MM.1S (cell line): ENCODE data around the gene CPXM2.

ENCODE experiments used
- DNase-seq: peaks from one replicate; pipeline ENCODE4 v3.0.0-alpha.2; 2015
- H2AFZ ChIP-seq: fragments of 300-600 bp; sonication (generic); 2 replicates; pipeline ENCODE4 v1.6.0; 2016; ENCODE audit warnings: antibody characterized with exemption, low read length
- H3F3A ChIP-seq: fragments of 300-600 bp; sonication (generic); 2 replicates; pipeline ENCODE4 v1.6.1; 2016; ENCODE audit warnings: mild to moderate bottlenecking, antibody characterized with exemption, low read length, moderate library complexity, mixed read lengths; ENCODE audit not compliant: insufficient read depth
- H3K27ac ChIP-seq: fragments of 300-600 bp; sonication (generic); 2 replicates; pipeline ENCODE4 v1.5.1; 2016; ENCODE audit warnings: mild to moderate bottlenecking, low read length
- H3K27me3 ChIP-seq: fragments of 300-600 bp; sonication (generic); replicated peaks from 2 replicates; pipeline ENCODE4 v1.6.0; 2016; ENCODE audit warnings: low read length; ENCODE audit not compliant: insufficient read depth
- H3K36me3 ChIP-seq: fragments of 300-600 bp; sonication (generic); replicated peaks from 2 replicates; pipeline ENCODE4 v1.6.1; 2016; ENCODE audit warnings: mild to moderate bottlenecking, low read length, mixed read lengths; ENCODE audit not compliant: insufficient read depth
- H3K4me1 ChIP-seq: fragments of 300-600 bp; sonication (generic); 2 replicates; pipeline ENCODE4 v1.6.1; 2016; ENCODE audit warnings: low read length, mixed read lengths
- H3K4me2 ChIP-seq: fragments of 300-600 bp; sonication (generic); 2 replicates; pipeline ENCODE4 v1.6.0; 2016; ENCODE audit warnings: low read depth, low read length
- H3K4me3 ChIP-seq: fragments of 300-600 bp; sonication (generic); 2 replicates; pipeline ENCODE4 v1.5.1; 2016; ENCODE audit warnings: low read length, mixed read lengths
- H3K79me2 ChIP-seq: fragments of 300-600 bp; sonication (generic); 2 replicates; pipeline ENCODE4 v1.6.1; 2016; ENCODE audit warnings: mixed run types, low read length, mixed read lengths
- H3K9ac ChIP-seq: fragments of 300-600 bp; sonication (generic); 2 replicates; pipeline ENCODE4 v1.6.1; 2016; ENCODE audit warnings: low read length, mixed read lengths
- H3K9me2 ChIP-seq: fragments of 300-600 bp; sonication (generic); replicated peaks from 2 replicates; pipeline ENCODE4 v1.6.1; 2016; ENCODE audit warnings: mild to moderate bottlenecking, low read length, mixed read lengths; ENCODE audit not compliant: insufficient read depth
- H3K9me3 ChIP-seq: fragments of 300-600 bp; sonication (generic); replicated peaks from 2 replicates; pipeline ENCODE4 v1.6.1; 2016; ENCODE audit warnings: mild to moderate bottlenecking, low read length, mixed read lengths; ENCODE audit not compliant: insufficient read depth
- H4K20me1 ChIP-seq: fragments of 300-600 bp; sonication (generic); 2 replicates; pipeline ENCODE4 v1.6.1; 2016; ENCODE audit warnings: mild to moderate bottlenecking, low read length, moderate library complexity, mixed read lengths; ENCODE audit not compliant: insufficient read depth
- EZH2 ChIP-seq: fragments of 300-600 bp; sonication (generic); optimal IDR thresholded peaks from 2 replicates; pipeline ENCODE3; 2017; ENCODE audit warnings: low read depth, mild to moderate bottlenecking, antibody characterized with exemption, low read length, mixed read lengths
- EZH2phosphoT487 ChIP-seq: fragments of 300-600 bp; sonication (generic); IDR thresholded peaks from 2 replicates; pipeline ENCODE4 v1.6.1; 2018; ENCODE audit warnings: antibody characterized with exemption, low read length
- TF ChIP-seq, protein P1 (sequence below): fragments of 300-600 bp; sonication (generic); IDR thresholded peaks from 2 replicates; pipeline ENCODE4 v1.5.1; 2016; ENCODE audit warnings: antibody characterized with exemption, low read length, mixed read lengths

Gene CPXM2

DNA sequence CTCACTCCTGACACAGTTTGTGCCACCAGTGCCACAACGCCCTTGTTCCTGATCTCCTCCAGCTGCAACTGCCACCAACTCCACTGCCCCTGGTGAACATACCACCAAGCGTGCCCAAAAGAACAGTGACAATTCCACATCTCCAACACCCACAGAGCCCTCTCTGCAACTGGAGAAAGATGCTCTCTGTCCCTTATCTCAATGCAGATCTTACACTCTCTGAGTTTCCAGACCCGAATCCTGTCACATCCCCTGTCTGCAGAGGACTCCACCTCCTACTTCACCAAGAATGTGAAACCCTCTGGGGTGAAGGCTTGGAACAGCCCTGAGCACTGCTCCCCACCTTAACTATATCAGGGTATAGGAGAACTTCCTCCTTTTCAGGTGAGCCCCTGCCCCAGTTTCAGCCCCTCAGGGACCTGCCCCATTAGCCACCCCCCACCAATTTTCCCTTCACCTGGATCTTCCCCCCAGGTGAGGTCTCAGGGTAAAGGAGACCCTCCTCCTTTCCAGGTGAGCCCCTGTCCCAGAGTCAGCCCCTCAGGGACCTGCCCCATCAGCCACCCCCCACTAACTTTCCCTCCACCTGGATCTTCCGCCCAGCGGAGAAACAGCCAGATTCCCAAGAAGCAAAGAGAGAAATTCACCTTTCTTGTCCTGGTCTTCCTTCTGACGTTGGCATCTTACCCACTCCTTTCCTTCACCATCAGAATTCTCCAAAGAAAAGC lies 55.0 kb downstream of the CPXM2 start:
- H3K36me3 ChIP-seq: no peaks in the 10 kb centered on the region
- no peak overlapping the region for H2AFZ ChIP-seq
- H4K20me1 ChIP-seq: no peaks in the 10 kb centered on the region
- peaks cover 12% of the 10 kb centered on the region for H3K4me1 ChIP-seq
- H3F3A ChIP-seq: 0 out of 2 replicates have a peak, but pooled peaks cover 7% of the 10 kb centered on the region
- no peak overlapping the region for H3K4me3 ChIP-seq
- no peak overlapping the region for H3K9ac ChIP-seq
- H3K27ac ChIP-seq: no peak overlapping the region
- no peaks in the 10 kb centered on the region for H3K79me2 ChIP-seq
- no peak for TF ChIP-seq EZH2
- TF ChIP-seq EZH2phosphoT487: no peak
- TF ChIP-seq, protein P1, sequence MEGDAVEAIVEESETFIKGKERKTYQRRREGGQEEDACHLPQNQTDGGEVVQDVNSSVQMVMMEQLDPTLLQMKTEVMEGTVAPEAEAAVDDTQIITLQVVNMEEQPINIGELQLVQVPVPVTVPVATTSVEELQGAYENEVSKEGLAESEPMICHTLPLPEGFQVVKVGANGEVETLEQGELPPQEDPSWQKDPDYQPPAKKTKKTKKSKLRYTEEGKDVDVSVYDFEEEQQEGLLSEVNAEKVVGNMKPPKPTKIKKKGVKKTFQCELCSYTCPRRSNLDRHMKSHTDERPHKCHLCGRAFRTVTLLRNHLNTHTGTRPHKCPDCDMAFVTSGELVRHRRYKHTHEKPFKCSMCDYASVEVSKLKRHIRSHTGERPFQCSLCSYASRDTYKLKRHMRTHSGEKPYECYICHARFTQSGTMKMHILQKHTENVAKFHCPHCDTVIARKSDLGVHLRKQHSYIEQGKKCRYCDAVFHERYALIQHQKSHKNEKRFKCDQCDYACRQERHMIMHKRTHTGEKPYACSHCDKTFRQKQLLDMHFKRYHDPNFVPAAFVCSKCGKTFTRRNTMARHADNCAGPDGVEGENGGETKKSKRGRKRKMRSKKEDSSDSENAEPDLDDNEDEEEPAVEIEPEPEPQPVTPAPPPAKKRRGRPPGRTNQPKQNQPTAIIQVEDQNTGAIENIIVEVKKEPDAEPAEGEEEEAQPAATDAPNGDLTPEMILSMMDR: no peak
- H3K9me3 ChIP-seq: no peaks in the 10 kb centered on the region
- no peaks in the 10 kb centered on the region for H3K9me2 ChIP-seq
- no peak for DNase-seq
- no peaks in the 10 kb centered on the region; the same call in 1 of the 2 replicates for H3K27me3 ChIP-seq
- H3K4me2 ChIP-seq: no peak overlapping the region

GRCh38 chr10:123835575-123835974 lies 56.0 kb downstream of the CPXM2 start:
- no peak for DNase-seq
- Histone ChIP-seq H3K4me2 (no peak overlapping the region), H2AFZ (no peak overlapping the region), H3K36me3 (no peaks in the 10 kb centered on the region), H3K9me2 (no peaks in the 10 kb centered on the region), H4K20me1 (no peaks in the 10 kb centered on the region), H3K79me2 (no peaks in the 10 kb centered on the region), H3K9ac (no peak overlapping the region), H3K9me3 (no peaks in the 10 kb centered on the region), H3K4me3 (no peak overlapping the region), H3K27ac (no peak overlapping the region), H3F3A (0 out of 2 replicates have a peak, but pooled peaks cover 7% of the 10 kb centered on the region), H3K4me1 (peaks cover 12% of the 10 kb centered on the region), H3K27me3 (no peaks in the 10 kb centered on the region)
- TF ChIP-seq, protein P1: no peak
- no peak for TF ChIP-seq EZH2
- no peak for TF ChIP-seq EZH2phosphoT487

DNA sequence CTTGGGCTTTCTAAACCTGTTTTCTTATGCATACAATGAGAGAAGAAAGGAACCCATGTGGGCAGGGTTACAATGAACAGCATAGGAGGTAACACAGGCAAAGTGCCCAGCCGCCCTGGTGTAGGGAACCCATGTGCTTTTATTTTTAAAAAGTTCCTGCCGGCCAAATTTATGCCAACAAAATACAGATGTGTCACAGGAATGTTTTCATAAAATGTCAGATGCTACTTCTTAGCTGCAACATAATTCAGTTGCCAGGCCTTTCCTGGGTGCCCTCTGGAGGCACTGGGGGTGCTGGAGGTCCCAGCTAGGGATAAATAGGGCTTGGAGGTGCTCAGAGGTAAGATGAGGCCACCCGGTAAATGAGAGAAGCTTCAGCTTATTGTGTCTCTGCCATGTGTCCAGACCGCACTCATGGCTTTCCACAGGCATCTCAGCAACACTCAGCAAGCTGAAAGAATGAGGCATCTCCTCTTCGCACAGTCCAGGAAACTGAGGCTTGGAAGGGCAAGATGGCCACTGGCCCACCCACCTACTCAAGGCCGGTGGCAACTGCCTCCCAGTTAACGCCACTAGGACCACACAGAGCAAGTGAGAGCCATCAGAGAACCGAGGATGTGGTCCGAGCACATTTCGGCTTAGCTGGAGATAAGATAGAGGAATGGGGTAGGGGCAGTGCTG lies 58.3 kb downstream of the CPXM2 start:
- no peak for DNase-seq
- Histone ChIP-seq H3K4me1 (no peaks in the 10 kb centered on the region; the same call in 1 of the 2 replicates), H3K27me3 (no peaks in the 10 kb centered on the region), H3K36me3 (no peaks in the 10 kb centered on the region), H3K9me2 (no peaks in the 10 kb centered on the region), H4K20me1 (no peaks in the 10 kb centered on the region), H3K79me2 (no peaks in the 10 kb centered on the region), H3F3A (no peaks in the 10 kb centered on the region), H2AFZ (no peak overlapping the region), H3K9me3 (no peaks in the 10 kb centered on the region), H3K27ac (no peak overlapping the region), H3K4me3 (no peak overlapping the region), H3K9ac (no peak overlapping the region), H3K4me2 (no peak overlapping the region)
- TF ChIP-seq EZH2phosphoT487 (no peak), EZH2 (no peak)
- TF ChIP-seq, protein P1: no peak
